GM21515 (cell line): ENCODE measurements around the gene WDR46.

Experiments
- ATAC-seq: cut with Tn5 transposase; IDR thresholded peaks from one replicate; pipeline ENCODE4 v1.9.1; 2021; ENCODE audit not compliant: unreplicated experiment

WDR46 gene

GRCh38 chr6:33313709-33314514, 24.9 kb upstream of the WDR46 start, which contains the start of gene TAPBP:
Gene TAPBP, minus strand, starts transcription at chr6:33314078. Its CDS starts 37 bp downstream, at chr6:33314041.
- ATAC-seq, result peak; percentile 34

GRCh38 chr6:33313105-33313708, 24.2 kb upstream of the WDR46 start:
- ATAC-seq, result peak; percentile 1

GRCh38 chr6:33312361-33313104, 23.5 kb upstream of the WDR46 start:
- peak; percentile 28 for ATAC-seq

GRCh38 chr6:33306356-33306755, 17.3 kb upstream of the WDR46 start:
- ATAC-seq, result no peak

GRCh38 chr6:33305052-33305451, 16.0 kb upstream of the WDR46 start:
- no peak for ATAC-seq

GRCh38 chr6:33304216-33304615, 15.2 kb upstream of the WDR46 start:
- ATAC-seq, result no peak

- ATAC-seq, result no peak
Observed at GRCh38 chr6:33301877-33302276, 12.8 kb upstream of the WDR46 start.

- ATAC-seq, result peak; percentile 63
Observed at GRCh38 chr6:33299237-33299944, 10.4 kb upstream of the WDR46 start.

GRCh38 chr6:33298773-33299236, 9.8 kb upstream of the WDR46 start, which contains the start of gene RGL2:
Gene RGL2, minus strand, starts transcription at chr6:33298942. Its CDS starts 332 bp downstream, at chr6:33298610.
- peak; percentile 24 for ATAC-seq

GRCh38 chr6:33297956-33298772, 9.1 kb upstream of the WDR46 start:
- ATAC-seq, result no peak

- no peak for ATAC-seq
Observed at GRCh38 chr6:33297406-33297955, 8.4 kb upstream of the WDR46 start.

GRCh38 chr6:33296797-33297405, 7.9 kb upstream of the WDR46 start:
- ATAC-seq, result no peak

- ATAC-seq, result no peak
Observed at GRCh38 chr6:33295621-33296369, 6.8 kb upstream of the WDR46 start.

GRCh38 chr6:33294086-33294823, 5.2 kb upstream of the WDR46 start:
- no peak for ATAC-seq

- no peak for ATAC-seq
Observed at GRCh38 chr6:33292996-33293682, 4.1 kb upstream of the WDR46 start.

- ATAC-seq, result no peak
Observed at GRCh38 chr6:33290459-33290858, 1.4 kb upstream of the WDR46 start.

GRCh38 chr6:33289784-33290315, 811 bp upstream of the WDR46 start:
- ATAC-seq, result peak; percentile 14
